ENCODE results near the gene MAGEA2.
"Not testable (repeated sequence)": the region's sequence is repeated elsewhere in the genome, so short reads cannot be mapped to it uniquely, and the experiment has no call there.

MAGEA2 gene, protein sequence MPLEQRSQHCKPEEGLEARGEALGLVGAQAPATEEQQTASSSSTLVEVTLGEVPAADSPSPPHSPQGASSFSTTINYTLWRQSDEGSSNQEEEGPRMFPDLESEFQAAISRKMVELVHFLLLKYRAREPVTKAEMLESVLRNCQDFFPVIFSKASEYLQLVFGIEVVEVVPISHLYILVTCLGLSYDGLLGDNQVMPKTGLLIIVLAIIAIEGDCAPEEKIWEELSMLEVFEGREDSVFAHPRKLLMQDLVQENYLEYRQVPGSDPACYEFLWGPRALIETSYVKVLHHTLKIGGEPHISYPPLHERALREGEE

DNA sequence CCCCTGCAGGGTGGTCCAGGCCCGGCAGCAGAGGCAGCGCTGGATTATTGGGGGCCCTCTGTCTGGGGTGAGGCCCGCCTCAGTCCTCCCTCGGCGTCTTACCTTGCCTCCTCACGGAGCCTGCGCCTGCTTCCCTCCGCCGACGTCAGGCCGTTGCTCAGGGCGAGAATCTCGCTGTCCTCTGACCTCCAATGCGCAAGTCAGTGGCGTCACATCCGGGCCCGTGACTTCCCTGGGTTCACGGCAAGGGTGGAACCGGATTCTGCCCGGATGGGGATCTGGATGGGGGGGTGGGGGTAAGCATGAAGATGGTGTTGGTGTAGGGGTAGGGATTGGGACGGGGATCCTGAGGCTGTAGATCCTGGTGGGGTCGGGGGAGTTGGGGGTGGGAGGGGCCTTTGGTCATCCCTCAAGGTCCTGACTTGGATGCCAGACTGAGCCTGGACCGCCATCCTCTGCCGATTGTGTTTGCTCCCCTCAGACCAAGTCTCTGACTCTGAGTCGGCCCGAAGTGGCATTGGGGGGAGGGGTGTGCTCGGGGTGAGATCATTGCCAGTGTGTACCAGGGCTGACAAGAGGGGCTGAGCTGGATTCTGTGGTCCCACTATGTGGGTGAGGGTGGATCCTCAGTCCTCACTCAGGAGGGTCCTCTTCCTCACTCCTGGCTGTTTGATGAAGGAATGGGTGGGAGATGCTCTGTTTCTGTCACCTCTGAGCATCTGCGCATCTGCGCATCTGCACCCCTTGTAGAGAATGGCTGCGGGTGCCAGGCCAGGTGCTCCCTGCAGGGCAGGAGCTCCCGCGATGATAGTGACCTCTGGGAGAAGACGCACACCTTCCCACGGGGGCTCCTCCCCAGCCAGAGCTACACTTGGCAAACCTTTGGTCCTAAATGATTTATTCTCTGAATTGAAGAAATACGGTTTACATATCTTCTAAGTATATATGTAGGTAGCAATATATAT is at the start of gene MAGEA2:
Gene MAGEA2 (minus strand): TSS at position 157 of the 965 bp plus-strand sequence. CDS start 2,479 bp downstream, outside the sequence.
- not testable (repeated sequence) for DNase-seq

DNA sequence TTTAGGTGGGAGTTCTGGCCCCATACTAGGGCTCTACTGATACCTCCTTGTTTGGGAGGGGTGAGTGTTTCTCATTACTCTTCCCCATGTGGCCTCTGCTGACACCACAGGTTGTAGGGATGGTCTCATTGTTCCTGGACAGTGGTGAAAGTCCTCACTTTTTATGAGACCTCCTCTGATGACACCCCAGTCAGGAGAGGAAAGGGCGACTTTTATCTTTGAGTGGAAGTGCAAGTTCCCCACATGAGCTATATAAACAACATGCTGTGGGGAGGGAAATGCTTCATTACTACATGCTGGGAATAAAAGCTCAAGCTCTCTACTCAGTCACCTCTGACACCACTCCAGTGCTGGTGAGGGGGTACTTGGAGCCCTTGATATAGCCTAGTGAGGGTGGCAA is 45.3 kb upstream of the MAGEA2 start:
- DNase-seq: no peak

DNA sequence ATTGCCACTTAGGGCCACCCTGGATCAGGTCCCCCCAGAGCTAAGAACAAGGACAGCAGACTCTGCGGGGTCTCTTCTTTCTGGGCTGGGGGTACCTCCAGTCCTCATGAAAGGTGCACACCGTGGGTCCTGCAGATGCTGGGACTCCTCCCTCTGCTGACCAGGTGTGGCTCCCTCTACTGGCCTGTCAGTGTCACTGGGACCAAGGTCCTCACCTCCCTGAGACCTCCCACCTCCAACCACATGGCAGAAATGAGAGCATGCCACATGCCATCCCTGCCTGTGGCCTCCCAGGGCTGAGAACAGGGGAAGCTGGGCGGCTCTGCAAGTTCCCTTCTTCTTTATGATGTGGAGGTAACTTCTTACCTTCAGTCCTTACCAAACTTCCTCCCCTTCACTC is 33.4 kb upstream of the MAGEA2 start:
- DNase-seq: not testable (repeated sequence)

DNA sequence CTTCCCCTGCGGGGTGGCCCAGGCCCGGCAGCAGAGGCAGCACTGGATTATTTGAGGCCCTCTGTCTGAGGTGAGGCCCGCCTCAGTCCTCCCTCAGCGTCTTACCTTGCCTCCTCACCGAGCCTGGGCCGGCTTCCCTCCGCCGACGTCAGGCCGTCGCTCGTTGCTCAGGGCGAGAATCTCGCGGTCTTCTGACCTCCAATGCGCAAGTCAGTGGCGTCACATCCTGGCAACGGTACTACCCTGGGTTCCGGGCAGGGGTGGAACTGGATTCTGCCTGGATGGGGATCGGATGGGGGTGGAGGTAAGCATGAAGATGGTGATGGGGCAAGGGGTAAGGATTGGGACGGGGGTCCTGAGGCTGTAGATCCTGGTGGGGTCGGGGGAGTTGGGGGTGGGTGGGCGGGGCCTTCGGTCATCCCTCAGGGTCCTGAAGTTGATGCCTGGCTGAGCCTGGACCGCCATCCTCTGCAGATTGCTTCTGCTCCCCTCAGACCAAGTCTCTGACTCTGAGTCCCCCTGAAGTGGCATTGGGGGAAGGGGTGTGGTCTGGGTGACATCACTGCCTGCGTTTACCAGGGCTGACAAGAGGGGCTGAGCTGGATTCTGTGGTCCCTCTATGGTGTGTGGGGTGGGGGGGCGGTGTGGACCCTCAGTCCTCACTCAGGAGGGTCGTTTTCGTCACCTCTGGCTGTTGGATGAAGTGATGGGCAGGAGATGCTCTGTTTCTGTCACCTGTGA is 16.1 kb upstream of the MAGEA2 start, which contains the start of gene MAGEA6:
Gene MAGEA6 (minus strand): TSS at position 141 of the 741 bp plus-strand sequence. CDS start 2,039 bp downstream, outside the sequence.
- DNase-seq: not testable (repeated sequence)

DNA sequence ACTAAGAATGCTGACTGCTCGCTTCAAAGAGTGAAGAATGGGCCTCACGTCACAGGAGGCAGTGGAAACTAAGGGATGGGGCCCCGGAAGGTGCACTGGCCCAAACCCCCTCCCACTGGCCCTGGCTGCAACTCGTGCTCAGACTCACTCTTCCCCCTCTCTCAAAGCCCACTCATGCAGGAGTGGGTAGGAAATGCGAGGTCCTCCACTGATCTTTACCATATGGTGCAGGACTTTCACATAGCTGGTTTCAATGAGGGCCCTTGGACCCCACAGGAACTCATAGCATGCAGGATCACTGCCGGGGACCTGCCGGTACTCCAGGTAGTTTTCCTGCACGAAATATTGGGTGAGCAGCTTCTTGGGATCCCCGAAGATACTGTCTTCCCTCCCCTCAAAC is 12.9 kb upstream of the MAGEA2 start:
- not testable (repeated sequence) for DNase-seq

DNA sequence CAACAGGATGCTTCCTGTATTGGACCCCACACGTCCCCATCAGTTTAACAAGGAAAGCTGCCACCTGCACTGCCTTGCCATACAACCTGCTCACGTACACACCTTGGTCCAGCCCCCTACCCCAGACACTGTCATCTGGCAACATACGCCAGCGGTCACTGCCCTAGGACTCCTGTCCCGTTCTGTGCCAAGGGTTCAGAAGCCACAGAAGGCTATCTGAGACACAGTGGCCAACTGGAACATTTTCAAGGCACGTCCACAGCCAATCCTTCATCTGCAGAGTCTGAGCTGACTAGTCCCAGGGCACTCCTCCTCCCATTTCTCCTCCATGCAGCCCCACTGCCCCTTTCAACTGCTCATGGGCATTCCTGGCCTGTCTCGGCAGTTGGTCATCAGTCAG is 7.9 kb upstream of the MAGEA2 start:
- not testable (repeated sequence) for DNase-seq

DNA sequence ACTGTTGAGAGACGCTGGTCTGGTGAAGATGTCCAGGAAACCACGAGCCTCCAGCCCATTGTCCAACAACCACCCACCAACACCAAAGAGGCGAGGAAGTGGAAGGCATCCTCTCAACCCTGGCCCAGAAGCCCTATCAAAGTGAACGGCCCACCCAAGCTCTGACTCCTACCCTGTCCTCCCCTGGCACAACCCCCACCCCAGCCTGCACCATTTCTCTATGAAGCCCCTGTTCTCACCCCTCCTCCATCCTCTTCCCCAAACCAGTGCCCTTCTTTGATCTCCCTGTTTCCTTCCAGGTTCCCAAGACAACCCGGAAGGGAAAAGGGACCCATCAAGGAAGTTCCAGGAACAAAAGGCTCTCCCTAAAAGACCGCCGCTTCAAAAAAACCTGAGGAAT is 5.9 kb upstream of the MAGEA2 start:
- DNase-seq: not testable (repeated sequence)

DNA sequence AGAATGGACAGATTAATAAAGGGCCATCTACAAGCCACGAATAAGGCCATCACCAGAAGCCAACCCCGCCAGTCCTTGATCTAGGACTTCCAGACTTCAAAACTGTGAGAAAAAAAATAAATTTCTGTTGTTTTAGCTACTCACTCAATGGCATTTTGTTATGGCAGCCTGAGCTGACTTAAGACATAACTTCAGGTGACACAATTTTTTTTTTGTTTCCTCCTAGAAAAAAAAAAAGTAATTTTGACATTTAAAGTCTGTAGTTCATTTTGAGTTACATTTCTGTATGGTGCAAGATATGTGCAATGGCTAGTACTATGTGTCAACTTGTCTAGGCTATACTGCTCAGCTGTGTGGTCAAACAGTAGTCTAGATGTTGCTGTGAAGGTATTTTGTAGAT is 5.3 kb upstream of the MAGEA2 start, which contains the start of gene CSAG3:
Gene CSAG3 (plus strand): TSS at position 301 of the 400 bp plus-strand sequence.
- DNase-seq: not testable (repeated sequence)

DNA sequence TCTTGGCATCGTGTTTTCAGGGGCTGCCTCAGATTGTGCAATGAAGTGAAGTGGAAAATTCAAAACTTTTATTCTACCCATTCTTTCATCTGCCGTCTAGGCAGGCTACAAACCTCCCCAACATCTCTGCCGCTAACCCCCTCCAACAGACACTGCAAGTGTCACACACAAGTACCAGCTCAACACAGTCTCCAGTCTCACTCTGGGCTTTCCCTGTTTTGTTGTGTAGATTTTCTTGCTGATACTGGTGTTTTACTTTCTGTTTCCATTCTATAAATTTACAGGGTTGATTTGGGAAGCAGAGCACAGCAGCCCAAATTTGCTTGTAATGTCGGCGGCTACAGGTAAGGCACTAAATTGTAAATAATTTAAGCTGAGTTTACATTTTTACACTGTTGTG is 1.2 kb upstream of the MAGEA2 start:
- not testable (repeated sequence) for DNase-seq

DNA sequence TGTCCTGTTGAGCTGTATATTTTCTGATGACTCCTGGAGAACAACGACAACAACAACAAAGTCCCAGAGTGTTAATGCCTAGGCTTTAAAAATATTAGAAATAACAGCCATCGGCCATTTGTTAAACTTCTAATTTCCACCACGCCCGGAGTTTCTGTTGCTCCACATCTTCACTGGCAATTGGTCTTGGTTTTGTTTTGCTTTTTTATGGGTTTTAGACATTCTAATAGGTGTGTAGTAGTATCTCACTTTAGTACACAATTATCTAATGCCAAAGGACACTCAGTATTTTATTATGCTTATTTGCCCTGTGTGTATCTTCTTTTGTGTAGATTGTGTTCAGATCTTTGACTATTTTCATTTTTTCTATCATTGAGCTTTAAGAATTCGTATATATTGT is 15.1 kb downstream of the MAGEA2 start:
- no peak for DNase-seq

DNA sequence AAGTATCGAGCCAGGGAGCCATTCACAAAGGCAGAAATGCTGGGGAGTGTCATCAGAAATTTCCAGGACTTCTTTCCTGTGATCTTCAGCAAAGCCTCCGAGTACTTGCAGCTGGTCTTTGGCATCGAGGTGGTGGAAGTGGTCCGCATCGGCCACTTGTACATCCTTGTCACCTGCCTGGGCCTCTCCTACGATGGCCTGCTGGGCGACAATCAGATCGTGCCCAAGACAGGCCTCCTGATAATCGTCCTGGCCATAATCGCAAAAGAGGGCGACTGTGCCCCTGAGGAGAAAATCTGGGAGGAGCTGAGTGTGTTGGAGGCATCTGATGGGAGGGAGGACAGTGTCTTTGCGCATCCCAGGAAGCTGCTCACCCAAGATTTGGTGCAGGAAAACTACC is 17.1 kb downstream of the MAGEA2 start:
- not testable (repeated sequence) for DNase-seq

DNA sequence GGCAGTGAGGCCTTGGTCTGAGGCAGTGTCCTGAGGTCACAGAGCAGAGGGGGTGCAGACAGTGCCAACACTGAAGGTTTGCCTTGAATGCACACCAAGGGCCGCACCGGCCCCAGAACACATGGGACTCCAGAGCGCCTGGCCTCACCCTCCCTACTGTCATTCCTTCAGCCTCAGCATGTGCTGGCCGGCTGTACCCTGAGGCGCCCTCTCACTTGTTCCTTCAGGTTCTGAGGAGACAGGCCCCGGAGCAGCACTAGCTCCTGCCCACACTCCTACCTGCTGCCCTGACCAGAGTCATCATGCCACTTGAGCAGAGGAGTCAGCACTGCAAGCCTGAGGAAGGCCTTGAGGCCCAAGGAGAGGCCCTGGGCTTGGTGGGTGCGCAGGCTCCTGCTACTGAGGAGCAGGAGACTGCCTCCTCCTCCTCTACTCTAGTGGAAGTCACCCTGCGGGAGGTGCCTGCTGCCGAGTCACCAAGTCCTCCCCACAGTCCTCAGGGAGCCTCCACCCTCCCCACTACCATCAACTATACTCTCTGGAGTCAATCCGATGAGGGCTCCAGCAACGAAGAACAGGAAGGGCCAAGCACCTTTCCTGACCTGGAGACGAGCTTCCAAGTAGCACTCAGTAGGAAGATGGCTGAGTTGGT is 17.7 kb downstream of the MAGEA2 start:
- no peak for DNase-seq

DNA sequence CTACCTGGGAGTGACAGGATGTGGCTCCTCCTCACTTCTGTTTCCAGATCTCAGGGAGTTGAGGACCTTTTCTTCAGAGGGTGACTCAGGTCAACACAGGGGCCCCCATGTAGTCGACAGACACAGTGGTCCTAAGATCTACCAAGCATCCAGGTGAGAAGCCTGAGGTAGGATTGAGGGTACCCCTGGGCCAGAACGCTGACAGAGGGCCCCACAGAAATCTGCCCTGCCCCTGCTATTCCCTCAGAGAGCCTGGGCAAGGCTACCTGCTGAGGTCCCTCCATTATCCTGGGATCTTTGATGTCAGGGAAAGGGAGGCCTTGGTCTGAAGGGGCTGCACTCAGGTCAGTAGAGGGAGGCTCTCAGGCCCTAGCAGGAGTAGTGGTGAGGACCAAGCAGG is 18.5 kb downstream of the MAGEA2 start:
- no peak for DNase-seq

DNA sequence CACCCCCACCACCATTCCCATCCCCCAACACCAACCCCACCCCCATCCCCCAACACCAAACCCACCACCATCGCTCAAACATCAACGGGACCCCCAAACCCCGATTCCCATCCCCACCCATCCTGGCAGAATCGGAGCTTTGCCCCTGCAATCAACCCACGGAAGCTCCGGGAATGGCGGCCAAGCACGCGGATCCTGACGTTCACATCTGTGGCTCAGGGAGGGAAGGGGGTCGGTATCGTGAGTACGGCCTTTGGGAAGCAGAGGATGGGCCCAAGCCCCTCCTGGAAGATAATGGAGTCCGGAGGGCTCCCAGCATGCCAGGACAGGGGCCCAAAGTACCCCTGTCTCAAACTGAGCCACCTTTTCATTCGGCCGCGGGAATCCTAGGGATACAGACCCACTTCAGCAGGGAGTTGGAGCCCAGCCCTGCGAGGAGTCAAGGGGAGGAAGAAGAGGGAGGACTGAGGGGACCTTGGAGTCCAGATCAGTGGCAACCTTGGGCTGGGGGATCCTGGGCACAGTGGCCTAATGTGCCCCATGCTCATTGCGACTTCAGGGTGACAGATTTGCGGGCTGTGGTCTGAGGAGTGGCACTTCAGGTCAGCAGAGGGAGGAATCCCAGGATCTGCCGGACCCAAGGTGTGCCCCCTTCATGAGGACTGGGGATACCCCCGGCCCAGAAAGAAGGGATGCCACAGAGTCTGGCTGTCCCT is 19.3 kb downstream of the MAGEA2 start:
- not testable (repeated sequence) for DNase-seq

DNA sequence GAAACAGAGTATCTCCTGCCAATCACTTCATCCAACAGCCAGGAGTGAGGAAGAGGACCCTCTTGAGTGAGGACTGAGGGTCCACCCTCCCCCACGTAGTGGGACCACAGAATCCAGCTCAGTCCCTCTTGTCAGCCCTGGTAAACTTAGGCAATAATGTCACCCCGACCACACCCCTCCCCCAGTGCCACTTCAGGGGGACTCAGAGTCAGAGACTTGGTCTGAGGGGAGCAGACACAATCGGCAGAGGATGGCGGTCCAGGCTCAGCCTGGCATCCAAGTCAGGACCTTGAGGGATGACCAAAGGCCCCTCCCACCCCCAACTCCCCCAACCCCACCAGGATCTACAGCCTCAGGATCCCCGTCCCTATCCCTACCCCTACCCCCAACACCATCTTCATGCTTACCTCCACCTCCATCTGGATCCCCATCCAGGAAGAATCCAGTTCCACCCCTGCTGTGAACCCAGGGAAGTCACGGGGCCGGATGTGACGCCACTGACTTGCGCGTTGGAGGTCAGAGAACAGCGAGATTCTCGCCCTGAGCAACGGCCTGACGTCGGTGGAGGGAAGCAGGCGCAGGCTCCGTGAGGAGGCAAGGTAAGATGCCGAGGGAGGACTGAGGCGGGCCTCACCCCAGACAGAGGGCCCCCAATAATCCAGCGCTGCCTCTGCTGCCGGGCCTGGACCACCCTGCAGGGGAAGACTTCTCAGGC is 20.2 kb downstream of the MAGEA2 start, which contains the start of the genes CSAG1 and MAGEA12:
Gene CSAG1 (minus strand): TSS at position 461 of the 715 bp plus-strand sequence. CDS start 1,261 bp downstream, outside the sequence.
Gene MAGEA12 (plus strand): TSS at position 497 of the 715 bp plus-strand sequence. CDS start 2,405 bp downstream, outside the sequence.
- DNase-seq: no peak

DNA sequence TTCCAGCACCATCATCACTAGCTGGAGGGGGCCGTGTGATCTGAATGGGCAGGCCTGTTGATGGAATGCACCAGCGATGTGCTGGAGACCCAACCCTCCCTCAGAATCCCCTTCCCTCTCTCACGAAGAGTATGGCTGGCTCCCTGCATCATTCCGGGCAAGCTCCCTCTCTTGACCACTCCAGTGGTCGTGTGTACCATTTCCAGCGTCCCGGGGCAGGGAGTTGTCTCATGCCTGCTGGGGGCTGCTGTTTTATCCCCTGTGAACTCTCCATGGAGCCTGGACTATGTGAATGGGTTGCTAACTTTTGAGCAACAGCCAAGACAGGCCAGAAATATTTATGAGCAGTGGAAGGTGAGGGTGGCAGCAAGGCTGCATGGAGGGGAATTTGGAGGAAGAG is 28.2 kb downstream of the MAGEA2 start:
- DNase-seq: no peak

DNA sequence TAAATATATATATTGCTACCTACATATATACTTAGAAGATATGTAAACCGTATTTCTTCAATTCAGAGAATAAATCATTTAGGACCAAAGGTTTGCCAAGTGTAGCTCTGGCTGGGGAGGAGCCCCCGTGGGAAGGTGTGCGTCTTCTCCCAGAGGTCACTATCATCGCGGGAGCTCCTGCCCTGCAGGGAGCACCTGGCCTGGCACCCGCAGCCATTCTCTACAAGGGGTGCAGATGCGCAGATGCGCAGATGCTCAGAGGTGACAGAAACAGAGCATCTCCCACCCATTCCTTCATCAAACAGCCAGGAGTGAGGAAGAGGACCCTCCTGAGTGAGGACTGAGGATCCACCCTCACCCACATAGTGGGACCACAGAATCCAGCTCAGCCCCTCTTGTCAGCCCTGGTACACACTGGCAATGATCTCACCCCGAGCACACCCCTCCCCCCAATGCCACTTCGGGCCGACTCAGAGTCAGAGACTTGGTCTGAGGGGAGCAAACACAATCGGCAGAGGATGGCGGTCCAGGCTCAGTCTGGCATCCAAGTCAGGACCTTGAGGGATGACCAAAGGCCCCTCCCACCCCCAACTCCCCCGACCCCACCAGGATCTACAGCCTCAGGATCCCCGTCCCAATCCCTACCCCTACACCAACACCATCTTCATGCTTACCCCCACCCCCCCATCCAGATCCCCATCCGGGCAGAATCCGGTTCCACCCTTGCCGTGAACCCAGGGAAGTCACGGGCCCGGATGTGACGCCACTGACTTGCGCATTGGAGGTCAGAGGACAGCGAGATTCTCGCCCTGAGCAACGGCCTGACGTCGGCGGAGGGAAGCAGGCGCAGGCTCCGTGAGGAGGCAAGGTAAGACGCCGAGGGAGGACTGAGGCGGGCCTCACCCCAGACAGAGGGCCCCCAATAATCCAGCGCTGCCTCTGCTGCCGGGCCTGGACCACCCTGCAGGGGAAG is 39.5 kb downstream of the MAGEA2 start, which contains the start of gene MAGEA2B:
Gene MAGEA2B (plus strand): TSS at position 814 of the 973 bp plus-strand sequence. CDS start 2,479 bp downstream, outside the sequence.
- DNase-seq: not testable (repeated sequence)

DNA sequence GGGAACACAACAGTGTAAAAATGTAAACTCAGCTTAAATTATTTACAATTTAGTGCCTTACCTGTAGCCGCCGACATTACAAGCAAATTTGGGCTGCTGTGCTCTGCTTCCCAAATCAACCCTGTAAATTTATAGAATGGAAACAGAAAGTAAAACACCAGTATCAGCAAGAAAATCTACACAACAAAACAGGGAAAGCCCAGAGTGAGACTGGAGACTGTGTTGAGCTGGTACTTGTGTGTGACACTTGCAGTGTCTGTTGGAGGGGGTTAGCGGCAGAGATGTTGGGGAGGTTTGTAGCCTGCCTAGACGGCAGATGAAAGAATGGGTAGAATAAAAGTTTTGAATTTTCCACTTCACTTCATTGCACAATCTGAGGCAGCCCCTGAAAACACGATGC is 40.4 kb downstream of the MAGEA2 start:
- DNase-seq: not testable (repeated sequence)

DNA sequence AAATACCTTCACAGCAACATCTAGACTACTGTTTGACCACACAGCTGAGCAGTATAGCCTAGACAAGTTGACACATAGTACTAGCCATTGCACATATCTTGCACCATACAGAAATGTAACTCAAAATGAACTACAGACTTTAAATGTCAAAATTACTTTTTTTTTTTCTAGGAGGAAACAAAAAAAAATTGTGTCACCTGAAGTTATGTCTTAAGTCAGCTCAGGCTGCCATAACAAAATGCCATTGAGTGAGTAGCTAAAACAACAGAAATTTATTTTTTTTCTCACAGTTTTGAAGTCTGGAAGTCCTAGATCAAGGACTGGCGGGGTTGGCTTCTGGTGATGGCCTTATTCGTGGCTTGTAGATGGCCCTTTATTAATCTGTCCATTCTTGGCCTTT is 44.5 kb downstream of the MAGEA2 start, which contains the start of gene CSAG2:
Gene CSAG2 (minus strand): TSS at position 101 of the 400 bp plus-strand sequence. CDS start 161 bp downstream, outside the sequence.
- DNase-seq: not testable (repeated sequence)
